ENCODE data around the gene OPALIN.

The OPALIN gene

DNA sequence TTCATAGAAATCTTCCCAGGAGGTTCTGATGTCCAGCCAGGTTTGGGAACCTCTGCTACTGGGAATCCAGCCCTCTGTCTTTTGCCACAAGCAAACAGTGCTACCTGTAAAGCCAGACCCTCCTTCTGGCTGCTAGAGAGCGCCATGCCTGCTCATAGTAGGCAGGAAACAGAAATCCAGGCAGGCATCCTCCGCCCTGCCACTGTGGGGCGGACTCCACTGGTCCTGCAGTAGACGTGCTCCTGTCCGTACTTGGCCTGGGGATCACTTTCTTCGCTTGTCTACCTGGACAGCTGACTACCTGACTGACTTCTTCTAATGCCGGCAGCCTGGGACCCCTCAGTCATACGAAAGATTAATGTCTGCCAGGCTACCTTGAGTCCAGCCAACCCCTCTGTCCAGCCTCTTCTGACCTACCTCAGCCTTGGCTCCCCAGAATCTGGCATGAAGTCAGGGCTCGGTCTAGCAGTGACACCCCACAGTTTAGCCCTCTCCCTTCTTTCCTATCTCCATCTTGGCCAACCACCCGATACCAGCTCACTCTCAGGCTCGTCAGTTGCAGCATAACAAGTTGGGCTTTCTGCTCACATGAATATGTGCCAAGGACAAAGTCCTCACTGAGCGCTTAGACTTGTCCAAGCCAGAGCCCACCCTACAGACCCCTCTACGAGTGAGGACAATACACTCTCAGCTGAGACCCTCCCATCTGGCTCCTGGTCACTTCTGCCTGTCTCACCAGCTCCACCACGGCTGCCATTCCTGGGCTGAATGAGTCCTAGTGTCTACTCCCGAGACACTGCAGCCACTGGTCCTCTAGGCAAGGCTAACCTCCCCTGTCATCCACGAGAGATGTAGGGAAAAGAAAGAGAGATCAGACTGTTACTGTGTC is 43.9 kb upstream of the OPALIN start:
- 84% methylated on average over 16 of the region's 16 CpGs for WGBS
- H3K23ac ChIP-seq (ENCODE audit: low read length in 2 of 2): no peak overlapping the region
- H2AFZ ChIP-seq (ENCODE audit: low read depth, low read length): no peak overlapping the region
- no peak overlapping the region for H2BK5ac ChIP-seq (ENCODE audit: low read depth, low read length, poor library complexity, severe bottlenecking)
- no peak overlapping the region for H3K4me2 ChIP-seq (ENCODE audit: low read length, poor library complexity, severe bottlenecking)
- H3K14ac ChIP-seq (ENCODE audit: low read length in 2 of 2): no peak overlapping the region
- no peak overlapping the region for H2BK15ac ChIP-seq (ENCODE audit: low read depth, poor library complexity, severe bottlenecking)
- no peak overlapping the region for H3K27ac ChIP-seq (ENCODE audit: low read length, poor library complexity, severe bottlenecking)
- H2AK5ac ChIP-seq (ENCODE audit: low read length, severe bottlenecking): no peak overlapping the region
- no peak overlapping the region for H3K18ac ChIP-seq (ENCODE audit: low read depth in 1 of 2, low read length in 2 of 2)
- peaks cover 8 to 82% of the 10 kb centered on the region in 2 experiments for H3K27me3 ChIP-seq (ENCODE audit: control insufficient read depth in 1 of 2, insufficient read depth in 1 of 2, low read length in 2 of 2)
- no peak overlapping the region for H2BK12ac ChIP-seq (ENCODE audit: low read length in 2 of 2)
- H3K9me3 ChIP-seq (ENCODE audit: control insufficient read depth, low read length): no peaks in the 10 kb centered on the region
- H3K4me3 ChIP-seq (ENCODE audit: insufficient read depth in 1 of 2, low read depth in 1 of 2, low read length in 2 of 2): no peak overlapping the region
- no peak overlapping the region for H4K91ac ChIP-seq (ENCODE audit: low read length)
- no peak overlapping the region for H3K4ac ChIP-seq (ENCODE audit: low read depth in 1 of 2, low read length in 2 of 2)
- DNase-seq: no peak
- no peaks in the 10 kb centered on the region for H3K79me1 ChIP-seq (replicated peaks; ENCODE audit: low read length, poor library complexity, severe bottlenecking)
- no peak overlapping the region for H4K8ac ChIP-seq (ENCODE audit: low read length)
- no peak overlapping the region for H2BK120ac ChIP-seq (ENCODE audit: low read depth, low read length)
- no peaks in the 10 kb centered on the region for H3K4me1 ChIP-seq (ENCODE audit: control insufficient read depth, insufficient read depth, low read depth, low read length)
- H3K36me3 ChIP-seq (ENCODE audit: control insufficient read depth in 1 of 2, insufficient read depth in 2 of 2, low read depth in 1 of 2, low read length in 2 of 2): peaks cover 0 to 9% of the 10 kb centered on the region in 2 experiments
- H3K9ac ChIP-seq (ENCODE audit: low read length): no peak overlapping the region

- no peak overlapping the region for H3K4me2 ChIP-seq (ENCODE audit: low read length, poor library complexity, severe bottlenecking)
- no peak overlapping the region for H2BK15ac ChIP-seq (ENCODE audit: low read depth, poor library complexity, severe bottlenecking)
- no peak overlapping the region for H3K18ac ChIP-seq (ENCODE audit: low read depth in 1 of 2, low read length in 2 of 2)
- no peak overlapping the region for H3K23ac ChIP-seq (ENCODE audit: low read length in 2 of 2)
- no peak overlapping the region for H2BK5ac ChIP-seq (ENCODE audit: low read depth, low read length, poor library complexity, severe bottlenecking)
- H2BK120ac ChIP-seq (ENCODE audit: low read depth, low read length): no peak overlapping the region
- peaks cover 0 to 15% of the 10 kb centered on the region in 2 experiments for H3K36me3 ChIP-seq (ENCODE audit: control insufficient read depth in 1 of 2, insufficient read depth in 2 of 2, low read depth in 1 of 2, low read length in 2 of 2)
- H4K91ac ChIP-seq (ENCODE audit: low read length): no peak overlapping the region
- H2BK12ac ChIP-seq (ENCODE audit: low read length in 2 of 2): no peak overlapping the region
- peaks cover 3 to 82% of the 10 kb centered on the region in 2 experiments for H3K27me3 ChIP-seq (ENCODE audit: control insufficient read depth in 1 of 2, insufficient read depth in 1 of 2, low read length in 2 of 2)
- DNase-seq: no peak
- WGBS: 86% methylated on average over 7 of the region's 7 CpGs
- H3K27ac ChIP-seq (ENCODE audit: low read length, poor library complexity, severe bottlenecking): no peak overlapping the region
- peaks cover 5% of the 10 kb centered on the region for H3K4me1 ChIP-seq (ENCODE audit: control insufficient read depth, insufficient read depth, low read depth, low read length)
- no peaks in the 10 kb centered on the region for H3K9me3 ChIP-seq (ENCODE audit: control insufficient read depth, low read length)
- H3K4me3 ChIP-seq (ENCODE audit: insufficient read depth in 1 of 2, low read depth in 1 of 2, low read length in 2 of 2): no peak overlapping the region
- no peak overlapping the region for H2AK5ac ChIP-seq (ENCODE audit: low read length, severe bottlenecking)
- H3K9ac ChIP-seq (ENCODE audit: low read length): no peak overlapping the region
- no peak overlapping the region for H4K8ac ChIP-seq (ENCODE audit: low read length)
- no peaks in the 10 kb centered on the region for H3K79me1 ChIP-seq (replicated peaks; ENCODE audit: low read length, poor library complexity, severe bottlenecking)
- H2AFZ ChIP-seq (ENCODE audit: low read depth, low read length): no peak overlapping the region
- no peak overlapping the region for H3K4ac ChIP-seq (ENCODE audit: low read depth in 1 of 2, low read length in 2 of 2)
- H3K14ac ChIP-seq (ENCODE audit: low read length in 2 of 2): no peak overlapping the region
These were observed 42.2 kb upstream of the OPALIN start for GRCh38 chr10:96401036-96401435.

- H3K4me3 ChIP-seq (ENCODE audit: insufficient read depth in 1 of 2, low read depth in 1 of 2, low read length in 2 of 2): no peak overlapping the region
- no peaks in the 10 kb centered on the region for H3K79me1 ChIP-seq (replicated peaks; ENCODE audit: low read length, poor library complexity, severe bottlenecking)
- H3K4ac ChIP-seq (ENCODE audit: low read depth in 1 of 2, low read length in 2 of 2): no peak overlapping the region
- no peak overlapping the region for H2BK5ac ChIP-seq (ENCODE audit: low read depth, low read length, poor library complexity, severe bottlenecking)
- H3K14ac ChIP-seq (ENCODE audit: low read length in 2 of 2): no peak overlapping the region
- H3K36me3 ChIP-seq (ENCODE audit: control insufficient read depth in 1 of 2, insufficient read depth in 2 of 2, low read depth in 1 of 2, low read length in 2 of 2): peaks cover 0 to 13% of the 10 kb centered on the region in 2 experiments
- H3K27me3 ChIP-seq (ENCODE audit: control insufficient read depth in 1 of 2, insufficient read depth in 1 of 2, low read length in 2 of 2): peaks cover 3 to 80% of the 10 kb centered on the region in 2 experiments
- DNase-seq: no peak
- no peak overlapping the region for H2AK5ac ChIP-seq (ENCODE audit: low read length, severe bottlenecking)
- H3K9me3 ChIP-seq (ENCODE audit: control insufficient read depth, low read length): no peaks in the 10 kb centered on the region
- H3K4me2 ChIP-seq (ENCODE audit: low read length, poor library complexity, severe bottlenecking): no peak overlapping the region
- no peak overlapping the region for H2AFZ ChIP-seq (ENCODE audit: low read depth, low read length)
- H3K4me1 ChIP-seq (ENCODE audit: control insufficient read depth, insufficient read depth, low read depth, low read length): peaks cover 5% of the 10 kb centered on the region
- H4K8ac ChIP-seq (ENCODE audit: low read length): no peak overlapping the region
- no peak overlapping the region for H3K23ac ChIP-seq (ENCODE audit: low read length in 2 of 2)
- no peak overlapping the region for H2BK120ac ChIP-seq (ENCODE audit: low read depth, low read length)
- 60% methylated on average over 1 of the region's 3 CpGs for WGBS
- no peak overlapping the region for H3K9ac ChIP-seq (ENCODE audit: low read length)
- H3K18ac ChIP-seq (ENCODE audit: low read depth in 1 of 2, low read length in 2 of 2): no peak overlapping the region
- no peak overlapping the region for H3K27ac ChIP-seq (ENCODE audit: low read length, poor library complexity, severe bottlenecking)
- no peak overlapping the region for H2BK12ac ChIP-seq (ENCODE audit: low read length in 2 of 2)
- no peak overlapping the region for H2BK15ac ChIP-seq (ENCODE audit: low read depth, poor library complexity, severe bottlenecking)
- no peak overlapping the region for H4K91ac ChIP-seq (ENCODE audit: low read length)
These were observed 41.7 kb upstream of the OPALIN start for GRCh38 chr10:96400465-96400864.

- Histone ChIP-seq H2AK5ac (ENCODE audit: low read length, severe bottlenecking) (no peak overlapping the region), H2BK12ac (ENCODE audit: low read length in 2 of 2) (no peak overlapping the region), H2BK5ac (ENCODE audit: low read depth, low read length, poor library complexity, severe bottlenecking) (no peak overlapping the region), H4K8ac (ENCODE audit: low read length) (no peak overlapping the region), H3K27ac (ENCODE audit: low read length, poor library complexity, severe bottlenecking) (no peak overlapping the region), H3K36me3 (ENCODE audit: control insufficient read depth in 1 of 2, insufficient read depth in 2 of 2, low read depth in 1 of 2, low read length in 2 of 2) (peaks cover 0 to 27% of the 10 kb centered on the region in 2 experiments), H3K4me2 (ENCODE audit: low read length, poor library complexity, severe bottlenecking) (no peak overlapping the region), H3K4me3 (ENCODE audit: insufficient read depth in 1 of 2, low read depth in 1 of 2, low read length in 2 of 2) (no peak overlapping the region), H2BK15ac (ENCODE audit: low read depth, poor library complexity, severe bottlenecking) (no peak overlapping the region), H3K14ac (ENCODE audit: low read length in 2 of 2) (no peak overlapping the region), H3K9ac (ENCODE audit: low read length) (no peak overlapping the region), H3K27me3 (ENCODE audit: control insufficient read depth in 1 of 2, insufficient read depth in 1 of 2, low read length in 2 of 2) (peaks cover 17 to 95% of the 10 kb centered on the region in 2 experiments), H2AFZ (ENCODE audit: low read depth, low read length) (no peak overlapping the region), H3K9me3 (ENCODE audit: control insufficient read depth, low read length) (no peaks in the 10 kb centered on the region), H3K79me1 (replicated peaks; ENCODE audit: low read length, poor library complexity, severe bottlenecking) (no peaks in the 10 kb centered on the region), H3K4me1 (ENCODE audit: control insufficient read depth, insufficient read depth, low read depth, low read length) (peaks cover 5% of the 10 kb centered on the region), H3K18ac (ENCODE audit: low read depth in 1 of 2, low read length in 2 of 2) (no peak overlapping the region), H2BK120ac (ENCODE audit: low read depth, low read length) (no peak overlapping the region), H3K4ac (ENCODE audit: low read depth in 1 of 2, low read length in 2 of 2) (no peak overlapping the region), H4K91ac (ENCODE audit: low read length) (no peak overlapping the region), H3K23ac (ENCODE audit: low read length in 2 of 2) (no peak overlapping the region)
- no peak for DNase-seq
- WGBS: 95% methylated on average over 1 of the region's 1 CpG
These were observed 39.1 kb upstream of the OPALIN start for GRCh38 chr10:96397902-96398301.

Data from mesenchymal stem cell (in vitro differentiated cells and primary cell).